ENCODE data around the gene AP1B1. TPM values are rescaled to one million over a fixed set of nuclear protein-coding genes. Genes with fewer than 3 reads are reported as not detected.

AP1B1 gene
- polyA plus RNA-seq, 10 donors = 22.2 to 31.5 (median 26.2) TPM

DNA sequence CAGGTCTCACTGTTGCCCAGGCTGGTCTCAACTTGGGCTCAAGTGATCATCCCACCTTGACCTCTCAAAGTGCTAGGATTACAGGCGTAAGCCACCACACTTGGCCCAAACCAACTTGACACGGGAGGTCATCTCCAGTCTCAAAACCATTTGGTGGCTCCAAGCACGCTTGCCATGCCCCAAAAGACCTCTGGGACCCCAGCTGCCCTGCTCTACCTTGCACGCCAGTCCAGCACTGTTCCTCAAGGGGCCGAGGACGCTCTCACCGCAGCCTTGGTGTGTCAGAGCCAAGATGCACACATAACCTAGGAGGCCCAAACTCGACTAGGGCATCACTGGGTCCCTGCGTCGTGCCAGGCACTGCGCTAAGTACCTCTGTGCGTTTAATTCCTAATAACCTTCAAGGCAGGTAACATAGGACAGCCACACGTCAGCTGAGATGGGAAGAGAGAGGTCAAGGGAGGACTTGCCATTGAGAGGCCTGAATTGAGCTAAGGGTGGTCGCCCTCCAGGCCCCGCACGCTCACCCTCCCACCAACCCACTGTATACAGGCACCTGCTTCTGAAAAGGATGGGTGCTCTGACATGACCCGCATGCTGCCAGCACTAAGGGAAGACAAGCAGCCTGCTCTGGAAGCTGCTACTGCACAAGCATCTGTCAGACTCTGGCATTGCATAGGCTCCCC is 86.5 kb downstream of the AP1B1 start:
- no peak for DNase-seq

DNA sequence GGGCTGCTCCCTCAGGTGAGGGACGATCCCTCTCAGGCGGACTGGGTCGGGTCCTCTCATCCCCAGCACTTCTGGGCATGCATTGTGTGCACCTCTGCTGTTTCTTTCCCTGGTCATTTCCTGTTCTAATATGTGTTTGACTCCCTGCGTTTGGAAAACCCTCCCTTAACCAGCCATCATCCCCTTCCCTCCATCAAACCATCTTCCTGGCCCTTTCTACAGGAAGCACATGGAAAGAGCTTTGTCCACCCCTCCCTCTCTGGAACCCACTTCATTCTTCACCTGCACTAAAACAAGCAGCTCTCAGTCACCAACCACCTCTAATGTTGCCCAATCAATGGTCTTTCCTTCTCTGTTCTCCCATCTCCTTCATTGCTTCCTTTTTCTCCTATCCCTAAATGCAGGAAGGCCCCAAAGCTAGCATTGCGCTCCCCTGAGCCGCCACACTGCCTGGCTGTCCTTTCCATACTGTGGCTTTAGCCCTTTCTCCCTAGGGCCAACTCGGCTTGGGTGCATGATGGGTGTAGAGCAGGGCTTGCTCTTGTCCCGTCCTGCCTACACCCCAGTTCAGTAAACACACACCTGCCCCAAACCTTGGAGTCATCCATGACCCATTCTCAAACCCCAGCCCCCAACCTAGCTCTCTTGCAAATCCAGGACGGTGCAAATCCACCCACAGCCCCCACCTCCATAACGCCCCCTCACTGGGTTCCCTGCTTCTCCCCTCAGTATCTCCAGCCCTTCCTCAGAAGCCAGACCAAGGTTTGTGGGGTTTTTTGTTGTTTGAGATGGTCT is 87.4 kb downstream of the AP1B1 start:
- no peak for DNase-seq

DNA sequence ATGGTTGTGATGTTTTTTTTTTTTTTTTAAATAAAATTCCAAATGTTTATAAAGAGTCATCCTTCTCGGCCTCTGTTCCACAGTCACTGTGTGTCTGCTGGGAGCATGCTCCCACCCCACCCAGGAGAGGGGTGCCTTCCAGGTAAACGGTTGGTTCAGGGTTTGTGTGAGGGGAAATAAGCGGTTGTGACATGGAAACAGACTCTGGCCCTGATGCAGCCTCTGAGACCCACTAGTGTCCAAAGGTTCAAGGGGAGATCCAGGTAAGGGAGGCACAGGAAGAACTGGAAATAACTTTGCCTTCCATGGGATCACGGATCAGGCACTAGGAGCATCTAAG is 87.9 kb downstream of the AP1B1 start:
- no peak for DNase-seq

DNA sequence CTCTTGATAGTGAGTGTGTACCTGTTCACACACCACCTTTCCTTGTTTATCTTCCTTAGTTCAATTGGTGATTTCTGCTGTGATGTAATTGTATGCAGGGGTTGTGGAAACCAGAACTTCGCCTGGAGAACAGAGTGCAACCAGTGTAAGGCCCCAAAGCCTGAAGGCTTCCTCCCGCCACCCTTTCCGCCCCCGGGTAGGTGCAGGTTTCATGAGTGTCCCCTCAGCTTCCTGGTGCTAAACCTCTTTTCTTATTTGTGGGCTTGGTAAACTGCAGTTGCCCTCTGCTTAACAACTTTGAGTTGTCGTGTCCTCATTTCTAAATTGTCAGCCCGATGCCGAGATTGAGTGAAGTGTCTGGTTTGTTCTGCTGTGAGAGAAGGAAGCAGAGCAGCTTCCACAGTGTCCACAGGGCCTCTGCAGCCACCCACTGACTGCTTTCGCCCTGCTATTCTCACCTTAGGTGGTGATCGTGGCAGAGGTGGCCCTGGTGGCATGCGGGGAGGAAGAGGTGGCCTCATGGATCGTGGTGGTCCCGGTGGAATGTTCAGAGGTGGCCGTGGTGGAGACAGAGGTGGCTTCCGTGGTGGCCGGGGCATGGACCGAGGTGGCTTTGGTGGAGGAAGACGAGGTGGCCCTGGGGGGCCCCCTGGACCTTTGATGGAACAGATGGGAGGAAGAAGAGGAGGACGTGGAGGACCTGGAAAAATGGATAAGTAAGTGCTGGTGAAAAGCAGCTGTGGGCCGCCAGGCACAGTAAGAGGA is 89.1 kb downstream of the AP1B1 start:
- no peak for DNase-seq

DNA sequence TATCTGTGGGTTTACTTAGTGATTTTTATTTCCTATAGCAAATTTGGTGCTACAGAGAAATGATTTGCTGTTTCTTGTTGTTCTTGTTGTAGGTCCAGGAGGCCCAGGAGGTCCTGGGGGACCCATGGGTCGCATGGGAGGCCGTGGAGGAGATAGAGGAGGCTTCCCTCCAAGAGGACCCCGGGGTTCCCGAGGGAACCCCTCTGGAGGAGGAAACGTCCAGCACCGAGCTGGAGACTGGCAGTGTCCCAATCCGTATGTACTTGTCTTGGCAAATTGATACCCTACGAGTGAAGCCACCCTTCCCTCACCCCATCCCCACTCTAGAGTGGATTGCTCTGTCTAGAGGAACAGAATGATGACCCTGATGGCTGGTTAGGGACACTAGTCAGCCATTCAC is 89.7 kb downstream of the AP1B1 start:
- DNase-seq = no peak

DNA sequence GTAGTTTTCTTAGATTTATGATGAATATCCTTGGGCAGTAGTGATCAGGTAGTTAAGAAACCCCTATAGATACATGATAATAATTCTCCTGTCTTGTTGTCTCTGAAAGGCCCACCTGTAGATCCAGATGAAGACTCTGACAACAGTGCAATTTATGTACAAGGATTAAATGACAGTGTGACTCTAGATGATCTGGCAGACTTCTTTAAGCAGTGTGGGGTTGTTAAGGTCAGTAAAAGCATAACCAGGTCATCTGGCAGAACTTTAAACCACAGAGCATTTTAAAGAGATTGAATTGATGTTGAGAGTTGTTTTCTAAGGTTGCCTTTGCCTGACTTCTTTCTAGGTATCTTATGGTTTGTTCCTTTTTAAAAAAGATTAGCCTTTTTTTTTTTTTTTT is 96.0 kb downstream of the AP1B1 start:
- no peak for DNase-seq

DNA sequence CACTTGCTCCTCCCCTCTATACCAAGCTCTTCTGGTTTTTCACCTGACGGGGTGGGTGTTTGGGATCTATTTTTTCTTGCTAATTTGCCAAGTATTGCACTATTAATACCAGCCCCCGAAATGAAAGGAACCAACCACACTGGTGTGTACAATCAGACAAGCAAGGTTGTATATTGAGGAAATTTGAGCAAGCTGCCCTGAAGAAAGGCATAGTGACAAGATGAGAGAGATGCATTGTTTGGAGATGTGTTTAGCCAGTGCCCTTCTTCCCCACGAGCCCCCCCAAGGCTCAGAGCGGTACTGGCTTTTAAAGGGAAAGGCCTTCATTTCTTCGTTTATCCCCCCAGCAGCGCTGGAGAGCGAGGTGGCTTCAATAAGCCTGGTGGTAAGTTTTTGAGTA is 97.2 kb downstream of the AP1B1 start:
- no peak for DNase-seq

DNA sequence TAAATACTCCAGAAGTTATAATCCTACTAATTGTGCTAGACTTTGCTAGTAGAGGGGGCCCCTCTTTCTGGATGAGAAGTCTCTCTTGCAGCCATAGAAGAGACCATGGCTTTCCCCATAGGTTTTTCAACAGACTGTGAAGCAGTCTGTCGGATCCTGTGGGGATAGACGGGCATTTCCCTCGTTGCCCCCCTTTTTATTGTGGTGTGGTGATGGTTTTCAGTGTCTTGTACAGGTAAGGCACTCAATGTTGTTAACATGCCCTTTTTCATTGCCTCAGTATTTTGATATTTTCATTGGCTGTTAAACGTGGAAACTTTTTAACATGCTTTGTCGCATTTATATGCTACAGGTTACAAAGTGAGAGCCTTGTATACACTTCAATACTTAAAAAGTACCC is 98.3 kb downstream of the AP1B1 start:
- DNase-seq = no peak

DNA sequence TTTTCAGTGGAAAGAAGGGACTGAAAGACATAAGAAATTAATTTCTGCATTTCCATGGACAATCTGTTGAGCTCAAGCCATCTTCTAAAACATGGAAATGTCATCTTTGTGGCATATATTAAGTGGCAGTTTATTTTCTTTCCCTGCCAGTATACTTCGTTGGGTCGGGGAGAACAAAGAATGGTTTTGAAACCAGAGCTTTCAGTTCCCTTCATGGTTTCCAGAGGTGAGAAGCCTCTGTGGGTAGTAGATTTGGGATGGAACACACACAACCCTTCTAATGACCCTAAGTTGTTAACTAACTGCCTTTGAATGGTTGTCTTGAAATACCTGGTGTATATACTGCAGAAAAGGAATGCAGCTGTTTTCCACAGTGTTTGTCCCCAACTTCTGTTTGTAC is 99.5 kb downstream of the AP1B1 start:
- DNase-seq = no peak

DNA sequence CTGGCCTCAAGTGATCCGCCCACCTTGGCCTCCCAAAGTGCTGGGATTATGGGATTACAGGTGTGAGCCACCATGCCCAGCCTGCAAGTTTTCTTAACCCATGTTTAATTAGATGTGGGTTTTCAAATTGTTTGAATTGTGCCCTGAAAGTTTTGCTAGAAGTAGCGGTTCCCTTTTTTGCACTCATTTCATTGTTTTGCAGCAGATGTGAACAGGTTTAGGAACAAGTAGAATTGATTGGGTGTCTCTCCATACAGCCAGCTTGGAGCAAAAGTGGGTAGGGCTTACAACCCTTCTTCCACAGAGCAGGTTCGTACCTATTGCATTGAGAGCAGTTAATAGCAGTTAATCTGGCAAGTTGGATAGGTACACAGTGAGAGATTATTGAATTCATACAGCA is 104.2 kb downstream of the AP1B1 start:
- DNase-seq = no peak

DNA sequence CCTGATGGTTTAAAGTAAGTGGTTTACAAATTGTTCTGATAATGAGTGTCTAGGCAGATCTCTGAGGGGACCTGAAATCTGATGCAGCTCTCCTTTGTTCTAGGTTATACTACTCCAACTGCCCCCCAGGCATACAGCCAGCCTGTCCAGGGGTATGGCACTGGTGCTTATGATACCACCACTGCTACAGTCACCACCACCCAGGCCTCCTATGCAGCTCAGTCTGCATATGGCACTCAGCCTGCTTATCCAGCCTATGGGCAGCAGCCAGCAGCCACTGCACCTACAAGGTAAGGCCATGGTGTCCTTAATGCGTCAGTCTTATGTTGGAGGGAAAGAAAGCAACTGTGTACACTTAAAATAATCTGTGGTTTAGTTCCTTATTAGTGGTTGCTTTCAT is 110.4 kb downstream of the AP1B1 start:
- no peak for DNase-seq

Other genes starting within 250 kb of the AP1B1 start
- gene EMID1, start 182.7 kb downstream of the AP1B1 start, polyA plus RNA-seq (ENCODE audit: insufficient read length in 10 of 10) = 10 to 100 TPM in 1 of 10 donors, 1 to 10 TPM in 9; 5.5 to 10.7 (median 6.5) TPM
- gene RHBDD3, start 120.6 kb downstream of the AP1B1 start, polyA plus RNA-seq (ENCODE audit: insufficient read length in 10 of 10) = 10 to 100 TPM; 18.1 to 25.4 (median 21.7) TPM
- gene EWSR1, start 120.3 kb downstream of the AP1B1 start, polyA plus RNA-seq (ENCODE audit: insufficient read length in 10 of 10) = 100 to 1,000 TPM; 133 to 217 (median 165) TPM
- 10 to 100 TPM in 6 of 10 donors, 1 to 10 TPM in 4; 8.1 to 15.9 (median 11.9) TPM for gene GAS2L1, start 81.9 kb downstream of the AP1B1 start, polyA plus RNA-seq (ENCODE audit: insufficient read length in 10 of 10)
- 1 to 10 TPM; 1.2 to 3.1 (median 2.3) TPM for gene RASL10A, start 72.9 kb downstream of the AP1B1 start, polyA plus RNA-seq (ENCODE audit: insufficient read length in 10 of 10)
- gene RFPL1, start 50.0 kb upstream of the AP1B1 start, polyA plus RNA-seq (ENCODE audit: insufficient read length in 10 of 10) = under 1 TPM in 7 of 10 donors, not detected in 3; 0.12 to 0.51 (median 0.42) TPM
- gene NEFH, start 91.6 kb upstream of the AP1B1 start, polyA plus RNA-seq (ENCODE audit: insufficient read length in 10 of 10) = 1 to 10 TPM in 9 of 10 donors, under 1 TPM in 1; 0.29 to 6.5 (median 3.1) TPM
- gene THOC5, start 165.2 kb upstream of the AP1B1 start, polyA plus RNA-seq (ENCODE audit: insufficient read length in 10 of 10) = 10 to 100 TPM; 16.4 to 27.2 (median 22.0) TPM
- 10 to 100 TPM; 20.6 to 35.9 (median 29.1) TPM for gene NIPSNAP1, start 192.5 kb upstream of the AP1B1 start, polyA plus RNA-seq (ENCODE audit: insufficient read length in 10 of 10)
- gene NF2, start 215.1 kb upstream of the AP1B1 start, polyA plus RNA-seq (ENCODE audit: insufficient read length in 10 of 10) = 10 to 100 TPM; 18.4 to 25.5 (median 21.4) TPM

Data from muscle of back (tissue), 11 donors.